GM21825 (cell line): Measurements from ENCODE around the gene SYNM.
A peak's percentile ranks its signal among the peaks of the same experiment; 100 is the strongest.
"Not testable (repeated sequence)": the region's sequence is repeated elsewhere in the genome, so short reads cannot be mapped to it uniquely, and the experiment has no call there.

Source experiments
- ATAC-seq: cut with Tn5 transposase; IDR thresholded peaks from one replicate; pipeline ENCODE4 v1.9.1; 2021; ENCODE audit warnings: mild to moderate bottlenecking, moderate library complexity; ENCODE audit not compliant: unreplicated experiment

Gene SYNM

GRCh38 chr15:99105514-99106341 is 848 bp downstream of the SYNM start:
- peak; percentile 37 for ATAC-seq

- no peak for ATAC-seq
Observed at GRCh38 chr15:99106417-99107220, 1.7 kb downstream of the SYNM start.

- ATAC-seq: no peak
Observed at GRCh38 chr15:99108993-99109392, 4.1 kb downstream of the SYNM start.

GRCh38 chr15:99109555-99110021 is 4.7 kb downstream of the SYNM start:
- no peak for ATAC-seq

GRCh38 chr15:99110093-99110492 is 5.2 kb downstream of the SYNM start:
- no peak for ATAC-seq

- no peak for ATAC-seq
Observed at GRCh38 chr15:99110581-99111320, 5.9 kb downstream of the SYNM start.

- ATAC-seq: not testable (repeated sequence)
Observed at GRCh38 chr15:99111641-99112040, 6.8 kb downstream of the SYNM start.

GRCh38 chr15:99113547-99114271 is 8.8 kb downstream of the SYNM start:
- ATAC-seq: no peak

- no peak for ATAC-seq
Observed at GRCh38 chr15:99114511-99115299, 9.8 kb downstream of the SYNM start.

- ATAC-seq: no peak
Observed at GRCh38 chr15:99115300-99116215, 10.7 kb downstream of the SYNM start.

GRCh38 chr15:99117111-99117510 is 12.2 kb downstream of the SYNM start:
- no peak for ATAC-seq

GRCh38 chr15:99117563-99118257 is 12.8 kb downstream of the SYNM start:
- no peak for ATAC-seq

GRCh38 chr15:99118258-99118632 is 13.4 kb downstream of the SYNM start:
- no peak for ATAC-seq

- no peak for ATAC-seq
Observed at GRCh38 chr15:99118801-99119546, 14.1 kb downstream of the SYNM start.

- ATAC-seq: no peak
Observed at GRCh38 chr15:99120050-99120777, 15.3 kb downstream of the SYNM start.

GRCh38 chr15:99121207-99121606 is 16.3 kb downstream of the SYNM start:
- no peak for ATAC-seq
